ENCODE data around the gene LY6G5C. TPM values are rescaled to one million over a fixed set of nuclear protein-coding genes. Genes with fewer than 3 reads are reported as not detected.
"Not testable (repeated sequence)": the region's sequence is repeated elsewhere in the genome, so short reads cannot be mapped to it uniquely, and the experiment has no call there.

The LY6G5C gene
- polyA plus RNA-seq, 1 experiment, result 2.0 TPM

DNA sequence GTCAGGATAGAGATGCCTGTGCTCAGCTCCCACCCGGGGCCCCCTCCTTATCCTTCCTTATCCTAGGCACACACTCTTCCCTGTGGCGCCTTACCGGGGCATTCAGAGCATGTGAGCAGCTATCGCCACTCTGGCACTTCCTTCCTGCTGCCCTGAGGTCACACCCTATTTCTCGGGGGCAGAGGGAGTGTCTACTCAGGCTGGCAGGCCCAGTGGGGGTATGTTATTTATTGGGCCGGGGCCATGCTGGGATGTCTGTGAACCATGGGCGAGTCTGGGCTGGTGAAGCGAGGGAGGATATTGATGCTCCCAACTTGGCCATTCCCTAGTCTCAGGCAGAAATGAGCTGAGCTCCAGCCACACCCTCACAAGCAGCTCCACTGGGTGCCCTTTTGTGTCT lies 30.4 kb upstream of the LY6G5C start:
- TF ChIP-seq, protein P1, sequence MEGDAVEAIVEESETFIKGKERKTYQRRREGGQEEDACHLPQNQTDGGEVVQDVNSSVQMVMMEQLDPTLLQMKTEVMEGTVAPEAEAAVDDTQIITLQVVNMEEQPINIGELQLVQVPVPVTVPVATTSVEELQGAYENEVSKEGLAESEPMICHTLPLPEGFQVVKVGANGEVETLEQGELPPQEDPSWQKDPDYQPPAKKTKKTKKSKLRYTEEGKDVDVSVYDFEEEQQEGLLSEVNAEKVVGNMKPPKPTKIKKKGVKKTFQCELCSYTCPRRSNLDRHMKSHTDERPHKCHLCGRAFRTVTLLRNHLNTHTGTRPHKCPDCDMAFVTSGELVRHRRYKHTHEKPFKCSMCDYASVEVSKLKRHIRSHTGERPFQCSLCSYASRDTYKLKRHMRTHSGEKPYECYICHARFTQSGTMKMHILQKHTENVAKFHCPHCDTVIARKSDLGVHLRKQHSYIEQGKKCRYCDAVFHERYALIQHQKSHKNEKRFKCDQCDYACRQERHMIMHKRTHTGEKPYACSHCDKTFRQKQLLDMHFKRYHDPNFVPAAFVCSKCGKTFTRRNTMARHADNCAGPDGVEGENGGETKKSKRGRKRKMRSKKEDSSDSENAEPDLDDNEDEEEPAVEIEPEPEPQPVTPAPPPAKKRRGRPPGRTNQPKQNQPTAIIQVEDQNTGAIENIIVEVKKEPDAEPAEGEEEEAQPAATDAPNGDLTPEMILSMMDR (IDR thresholded peaks at IDR 0.05; ENCODE audit: low read depth, low read length), result no peak
- ChIA-PET CTCF (interaction anchor here (0.7 to 1.0 kb wide), 2 partner anchors 18 to 268 kb away, joined by 4 to 5 read pairs; no protein-coding TSS in a partner anchor), POLR2A (no interaction called here)
- no peak for DNase-seq (ENCODE audit: low read depth, low spot score)
- Histone ChIP-seq H3K27me3 (ENCODE audit: control insufficient read depth, insufficient read depth, low read length) (peaks cover 31% of the 10 kb centered on the region), H3K4me3 (ENCODE audit: low read depth, low read length) (no peak overlapping the region), H3K9me3 (ENCODE audit: control insufficient read depth, insufficient read depth, low read length) (no peaks in the 10 kb centered on the region), H3K27ac (ENCODE audit: low read depth, low read length) (no peak overlapping the region)

DNA sequence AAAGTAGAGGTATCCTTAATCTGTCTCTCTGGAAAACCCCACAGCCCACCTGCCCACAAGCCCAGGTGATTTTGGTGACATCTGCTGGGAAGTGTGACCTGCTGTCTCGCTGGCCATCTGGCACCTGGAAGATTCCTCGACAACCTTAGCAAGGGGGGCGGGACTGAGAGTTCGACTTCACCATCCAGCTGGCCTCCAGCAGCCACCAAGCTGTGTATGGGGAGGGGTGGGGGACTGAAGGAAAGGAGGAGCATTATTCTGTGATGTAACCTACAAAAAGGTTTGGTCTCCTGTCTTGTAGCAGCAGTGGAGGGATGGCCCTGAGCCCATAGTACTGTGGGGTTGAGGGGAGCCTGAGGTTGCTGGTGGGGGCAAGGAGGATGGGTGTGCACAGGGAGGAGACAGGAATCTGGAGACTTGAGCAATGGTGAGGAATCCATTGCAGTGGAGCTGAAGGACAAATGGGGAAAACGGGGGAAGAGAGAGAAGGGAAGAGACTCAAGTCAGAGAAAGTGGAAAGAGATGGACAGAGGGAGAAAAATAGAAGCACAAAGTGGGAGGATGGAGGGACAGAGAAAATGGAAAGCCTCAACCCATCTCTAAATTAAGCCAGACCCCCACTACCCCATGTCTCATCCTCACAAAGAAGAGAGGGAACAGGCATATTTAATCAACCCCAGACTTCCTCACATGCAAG lies 29.8 kb upstream of the LY6G5C start:
- Histone ChIP-seq H3K9me3 (ENCODE audit: control insufficient read depth, insufficient read depth, low read length) (no peaks in the 10 kb centered on the region), H3K27ac (ENCODE audit: low read depth, low read length) (no peak overlapping the region), H3K4me3 (ENCODE audit: low read depth, low read length) (no peak overlapping the region), H3K27me3 (ENCODE audit: control insufficient read depth, insufficient read depth, low read length) (peaks cover 31% of the 10 kb centered on the region)
- DNase-seq (ENCODE audit: low read depth, low spot score), result no peak
- ChIA-PET POLR2A (no interaction called here), CTCF (interaction anchor here (0.7 to 1.0 kb wide), 2 partner anchors 19 to 269 kb away, joined by 4 to 5 read pairs; no protein-coding TSS in a partner anchor)
- TF ChIP-seq, protein P1 (IDR thresholded peaks at IDR 0.05; ENCODE audit: low read depth, low read length), result no peak

DNA sequence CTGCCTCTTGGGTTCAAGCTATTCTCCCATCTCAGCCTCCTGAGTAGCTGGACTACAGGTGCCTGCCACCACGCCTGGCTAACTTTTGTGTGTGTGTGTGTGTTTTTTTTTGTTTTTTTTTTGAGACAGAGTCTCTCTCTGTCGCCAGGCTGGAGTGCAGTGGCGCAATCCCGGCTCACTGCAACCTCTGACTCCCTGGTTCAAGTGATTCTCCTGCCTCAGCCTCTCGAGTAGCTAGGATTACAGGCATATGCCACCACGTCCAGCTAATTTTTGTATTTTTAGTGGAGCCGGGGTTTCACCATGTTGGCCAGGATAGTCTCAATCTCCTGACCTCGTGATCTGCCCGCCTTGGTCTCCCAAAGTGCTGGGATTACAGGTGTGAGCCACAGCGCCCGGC lies 28.3 kb upstream of the LY6G5C start:
- not testable (repeated sequence) for H3K9me3 ChIP-seq (ENCODE audit: control insufficient read depth, insufficient read depth, low read length); H3K27ac ChIP-seq (ENCODE audit: low read depth, low read length); H3K4me3 ChIP-seq (ENCODE audit: low read depth, low read length); DNase-seq (ENCODE audit: low read depth, low spot score)
- ChIA-PET POLR2A (interaction anchor here (0.6 kb wide), 1 partner anchor 12 kb away, joined by 3 read pairs; the partner anchor contains the start of gene LY6G6C), CTCF (interaction anchor here (0.7 kb wide), 1 partner anchor 32 kb away, joined by 3 read pairs; no protein-coding TSS in a partner anchor)
- H3K27me3 ChIP-seq (ENCODE audit: control insufficient read depth, insufficient read depth, low read length), result peaks cover 23% of the 10 kb centered on the region

DNA sequence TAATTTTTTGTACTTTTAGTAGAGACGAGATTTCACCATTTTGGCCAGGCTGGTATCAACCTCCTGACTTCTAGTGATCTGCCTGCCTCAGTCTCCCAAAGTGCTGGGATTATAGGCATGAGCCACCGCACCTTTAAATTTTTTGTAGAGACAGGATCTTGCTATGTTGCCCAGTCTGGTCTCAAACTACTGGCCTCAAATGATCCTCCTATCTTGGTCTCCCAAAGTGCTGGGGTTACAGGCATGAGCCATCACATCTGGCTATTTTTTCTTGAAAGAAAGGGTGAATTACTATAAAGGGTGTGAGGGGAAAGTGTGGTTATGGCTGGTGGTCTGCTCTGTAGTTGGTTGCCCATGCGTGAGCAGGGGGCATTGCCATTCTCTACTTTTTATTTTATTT lies 27.4 kb upstream of the LY6G5C start:
- ChIA-PET CTCF (no interaction called here), POLR2A (no interaction called here)
- H3K27me3 ChIP-seq (ENCODE audit: control insufficient read depth, insufficient read depth, low read length), result peaks cover 19% of the 10 kb centered on the region
- DNase-seq (ENCODE audit: low read depth, low spot score), result no peak
- TF ChIP-seq, protein P1 (IDR thresholded peaks at IDR 0.05; ENCODE audit: low read depth, low read length), result no peak
- H3K9me3 ChIP-seq (ENCODE audit: control insufficient read depth, insufficient read depth, low read length), result no peaks in the 10 kb centered on the region
- H3K27ac ChIP-seq (ENCODE audit: low read depth, low read length), result no peak overlapping the region
- H3K4me3 ChIP-seq (ENCODE audit: low read depth, low read length), result no peak overlapping the region

DNA sequence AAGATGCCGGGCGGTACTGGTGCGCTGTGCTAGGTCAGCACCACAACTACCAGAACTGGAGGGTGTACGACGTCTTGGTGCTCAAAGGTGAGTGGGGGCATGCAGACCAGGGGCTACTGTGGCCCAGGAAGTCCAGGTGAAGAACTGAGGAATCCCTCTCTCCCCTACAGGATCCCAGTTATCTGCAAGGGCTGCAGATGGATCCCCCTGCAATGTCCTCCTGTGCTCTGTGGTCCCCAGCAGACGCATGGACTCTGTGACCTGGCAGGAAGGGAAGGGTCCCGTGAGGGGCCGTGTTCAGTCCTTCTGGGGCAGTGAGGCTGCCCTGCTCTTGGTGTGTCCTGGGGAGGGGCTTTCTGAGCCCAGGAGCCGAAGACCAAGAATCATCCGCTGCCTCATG lies 26.8 kb upstream of the LY6G5C start:
- H3K4me3 ChIP-seq (ENCODE audit: low read depth, low read length), result no peak overlapping the region
- ChIA-PET CTCF (no interaction called here), POLR2A (no interaction called here)
- H3K27me3 ChIP-seq (ENCODE audit: control insufficient read depth, insufficient read depth, low read length), result peaks cover 19% of the 10 kb centered on the region
- no peaks in the 10 kb centered on the region for H3K9me3 ChIP-seq (ENCODE audit: control insufficient read depth, insufficient read depth, low read length)
- TF ChIP-seq, protein P1 (IDR thresholded peaks at IDR 0.05; ENCODE audit: low read depth, low read length), result no peak
- H3K27ac ChIP-seq (ENCODE audit: low read depth, low read length), result no peak overlapping the region
- no peak for DNase-seq (ENCODE audit: low read depth, low spot score)
